ENCODE results near the gene GRN. TPM values are rescaled to one million over a fixed set of nuclear protein-coding genes. Genes with fewer than 3 reads are reported as not detected.

The GRN gene
- total and polyA plus RNA-seq, 7 donors, result 30.8 to 61.0 (median 44.4) TPM

- ATAC-seq, result no peak
- no peaks in the 10 kb centered on the region for H3K9me3 ChIP-seq
- H3K36me3 ChIP-seq (ENCODE audit: insufficient read depth in 1 of 2, low read depth in 1 of 2), result peaks cover 0 to 42% of the 10 kb centered on the region in 2 donors
- intact Hi-C loops (cut with DNase I), result loop anchor here (5.0 kb wide), 3 partner anchors 136 to 206 kb away; partner anchors contain the start of gene HROB (in 1 of the 2)
- no peak overlapping the region for H3K27ac ChIP-seq
- H3K4me3 ChIP-seq, result no peak overlapping the region
- TF ChIP-seq, protein P1, sequence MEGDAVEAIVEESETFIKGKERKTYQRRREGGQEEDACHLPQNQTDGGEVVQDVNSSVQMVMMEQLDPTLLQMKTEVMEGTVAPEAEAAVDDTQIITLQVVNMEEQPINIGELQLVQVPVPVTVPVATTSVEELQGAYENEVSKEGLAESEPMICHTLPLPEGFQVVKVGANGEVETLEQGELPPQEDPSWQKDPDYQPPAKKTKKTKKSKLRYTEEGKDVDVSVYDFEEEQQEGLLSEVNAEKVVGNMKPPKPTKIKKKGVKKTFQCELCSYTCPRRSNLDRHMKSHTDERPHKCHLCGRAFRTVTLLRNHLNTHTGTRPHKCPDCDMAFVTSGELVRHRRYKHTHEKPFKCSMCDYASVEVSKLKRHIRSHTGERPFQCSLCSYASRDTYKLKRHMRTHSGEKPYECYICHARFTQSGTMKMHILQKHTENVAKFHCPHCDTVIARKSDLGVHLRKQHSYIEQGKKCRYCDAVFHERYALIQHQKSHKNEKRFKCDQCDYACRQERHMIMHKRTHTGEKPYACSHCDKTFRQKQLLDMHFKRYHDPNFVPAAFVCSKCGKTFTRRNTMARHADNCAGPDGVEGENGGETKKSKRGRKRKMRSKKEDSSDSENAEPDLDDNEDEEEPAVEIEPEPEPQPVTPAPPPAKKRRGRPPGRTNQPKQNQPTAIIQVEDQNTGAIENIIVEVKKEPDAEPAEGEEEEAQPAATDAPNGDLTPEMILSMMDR (IDR thresholded peaks at IDR 0.05), result no peak
- peaks cover 5% of the 10 kb centered on the region for H3K4me1 ChIP-seq
- WGBS, 3 donors, result 80 to 81% (median 80%) methylated on average over 9 of the region's 9 CpGs
- H3K27me3 ChIP-seq (ENCODE audit: insufficient read depth in 3 of 3, low read length in 2 of 3), result no peaks in the 10 kb centered on the region
- DNase-seq, result no peak
These were observed 3.3 kb downstream of the GRN start for GRCh38 chr17:44348234-44348987.

- no peak overlapping the region for H3K27ac ChIP-seq
- intact Hi-C loops (cut with DNase I), result loop anchor here (5.0 kb wide), 3 partner anchors 137 to 207 kb away; partner anchors contain the start of gene HROB (in 1 of the 2)
- H3K4me1 ChIP-seq, result peaks cover 5% of the 10 kb centered on the region
These were observed 3.9 kb downstream of the GRN start for GRCh38 chr17:44348988-44349364.

GRCh38 chr17:44349553-44350070, 4.5 kb downstream of the GRN start:
- TF ChIP-seq, protein P1 (IDR thresholded peaks at IDR 0.05), result no peak
- 84 to 92% (median 88%) methylated on average over 12 of the region's 12 CpGs for WGBS, 3 donors
- H3K4me3 ChIP-seq, result no peak overlapping the region
- H3K36me3 ChIP-seq (ENCODE audit: insufficient read depth in 1 of 2, low read depth in 1 of 2), result peaks cover 0 to 42% of the 10 kb centered on the region in 2 donors
- DNase-seq, result no peak
- no peak overlapping the region for H3K27ac ChIP-seq
- ATAC-seq, result no peak
- H3K27me3 ChIP-seq (ENCODE audit: insufficient read depth in 3 of 3, low read length in 2 of 3), result no peaks in the 10 kb centered on the region
- H3K4me1 ChIP-seq, result no peaks in the 10 kb centered on the region
- intact Hi-C loops (cut with DNase I), result loop anchor here (5.0 kb wide), 3 partner anchors 137 to 207 kb away; partner anchors contain the start of gene HROB (in 1 of the 2)
- H3K9me3 ChIP-seq, result no peaks in the 10 kb centered on the region

More at GRCh38 chr17:44348988-44349364, 3.9 kb downstream of the GRN start:
- Histone ChIP-seq H3K4me3 (no peak overlapping the region), H3K36me3 (ENCODE audit: insufficient read depth in 1 of 2, low read depth in 1 of 2) (peaks cover 0 to 42% of the 10 kb centered on the region in 2 donors), H3K9me3 (no peaks in the 10 kb centered on the region), H3K27me3 (ENCODE audit: insufficient read depth in 3 of 3, low read length in 2 of 3) (no peaks in the 10 kb centered on the region)
- 69 to 81% (median 76%) methylated on average over 6 of the region's 6 CpGs for WGBS, 3 donors
- no peak for DNase-seq
- TF ChIP-seq, protein P1 (IDR thresholded peaks at IDR 0.05), result no peak
- no peak for ATAC-seq

DNA sequence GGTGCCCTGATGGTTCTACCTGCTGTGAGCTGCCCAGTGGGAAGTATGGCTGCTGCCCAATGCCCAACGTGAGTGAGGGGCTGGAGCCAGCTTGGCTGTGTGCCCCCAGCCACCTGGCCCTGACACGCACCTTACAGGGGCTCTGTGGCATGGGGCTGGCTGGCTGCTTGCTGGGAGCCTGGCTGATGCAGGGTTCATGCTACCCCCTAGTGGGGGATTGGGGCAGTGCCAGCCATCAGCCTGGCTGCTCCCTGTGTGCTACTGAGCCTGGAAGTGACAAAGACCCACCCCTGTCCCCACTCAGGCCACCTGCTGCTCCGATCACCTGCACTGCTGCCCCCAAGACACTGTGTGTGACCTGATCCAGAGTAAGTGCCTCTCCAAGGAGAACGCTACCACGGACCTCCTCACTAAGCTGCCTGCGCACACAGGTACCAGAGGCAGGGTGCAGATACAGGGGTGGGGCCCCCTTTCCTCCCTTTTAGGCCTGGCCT, 5.7 kb downstream of the GRN start:
- Histone ChIP-seq H3K27ac (no peak overlapping the region), H3K9me3 (no peaks in the 10 kb centered on the region), H3K36me3 (ENCODE audit: insufficient read depth in 1 of 2, low read depth in 1 of 2) (peaks cover 0 to 42% of the 10 kb centered on the region in 2 donors), H3K4me1 (no peaks in the 10 kb centered on the region), H3K4me3 (no peak overlapping the region), H3K27me3 (ENCODE audit: insufficient read depth in 3 of 3, low read length in 2 of 3) (peaks cover 0 to 1% (median 0%) of the 10 kb centered on the region in 3 donors)
- TF ChIP-seq, protein P1 (IDR thresholded peaks at IDR 0.05), result peak; percentile 59
- DNase-seq (peak; percentile 60 to 75), ATAC-seq (peak; percentile 57 to 68 (median 64))
- intact Hi-C loops (cut with DNase I), result no loop called here
- WGBS, 3 donors, result 65 to 71% (median 68%) methylated on average over 6 of the region's 6 CpGs

All from psoas muscle (tissue), 8 donors.